HEK293 (cell line): ENCODE measurements around the gene CCNI.

Experiments
- CTCF ChIA-PET: fragments of 350-600 bp; formaldehyde crosslinking; extraction: SDS; loops from one replicate; lab custom pipeline; 2021; ENCODE audit warnings: antibody characterized with exemption; lab: Yijun Ruan, JAX
- POLR2A ChIA-PET: fragments of 300-600 bp; formaldehyde crosslinking; extraction: SDS; loops from one replicate; lab custom pipeline; 2020; ENCODE audit warnings: antibody characterized with exemption, inconsistent platforms; lab: Yijun Ruan, JAX
- H3K27ac ChIP-seq: fragments of 200-500 bp; sonication (Bioruptor generic); 2 replicates; pipeline ENCODE4 v1.5.1; 2014; ENCODE audit warnings: low read depth, low read length, control low read depth, inconsistent platforms; ENCODE audit errors: extremely low read depth
- H3K36me3 ChIP-seq, 2 experiments: fragments of 200-500 bp in 1 of 2; sonication (Bioruptor generic) in 1 of 2; 1 replicate in 1 of 2; 2 replicates in 1 of 2; pipeline ENCODE4 v1.5.1; 2014 to 2017; ENCODE audit warnings: inconsistent platforms in 2 of 2, low read length in 2 of 2; ENCODE audit not compliant: control insufficient read depth in 2 of 2, insufficient read depth in 1 of 2
- H3K4me1 ChIP-seq: fragments of 200-500 bp; sonication (Bioruptor generic); 2 replicates; pipeline ENCODE4 v1.5.1; 2014; ENCODE audit warnings: mild to moderate bottlenecking, low read length, inconsistent platforms; ENCODE audit not compliant: control insufficient read depth, insufficient read depth
- H3K4me3 ChIP-seq: 2 replicates; pipeline ENCODE4 v1.5.1; 2011; ENCODE audit warnings: low read depth, mild to moderate bottlenecking, control low read depth, low read length, moderate library complexity
- H3K9me3 ChIP-seq: fragments of 200-500 bp; sonication (Bioruptor generic); 2 replicates; pipeline ENCODE4 v1.5.1; 2014; ENCODE audit warnings: low read depth, low read length, inconsistent platforms; ENCODE audit not compliant: control insufficient read depth, insufficient read depth
- ELK4 ChIP-seq: IDR thresholded peaks from 2 replicates; pipeline ENCODE4 v1.6.1; 2011; ENCODE audit warnings: mild to moderate bottlenecking, low read depth, low read length, borderline replicate concordance
- MEIS1 ChIP-seq: sonication (generic); formaldehyde crosslinking; IDR thresholded peaks from 2 replicates; pipeline ENCODE4 v1.8.1; 2022; ENCODE audit warnings: missing genetic modification reagents, mild to moderate bottlenecking, borderline replicate concordance
- REPIN1 ChIP-seq: fragments of 450-650 bp; formaldehyde crosslinking; IDR thresholded peaks from 2 replicates; pipeline ENCODE4 v1.5.1; 2017; ENCODE audit warnings: missing biosample characterization, missing genetic modification characterization, low read depth
- SP2 ChIP-seq: fragments of 450-650 bp; formaldehyde crosslinking; IDR thresholded peaks from 2 replicates; pipeline ENCODE4 v1.5.1; 2016; ENCODE audit warnings: missing biosample characterization, missing genetic modification characterization
- ZBTB1 ChIP-seq: fragments of 450-650 bp; formaldehyde crosslinking; IDR thresholded peaks from 2 replicates; pipeline ENCODE4 v1.5.1; 2016; ENCODE audit warnings: missing biosample characterization, missing genetic modification characterization
- ZBTB26 ChIP-seq: fragments of 450-650 bp; formaldehyde crosslinking; optimal IDR thresholded peaks from 2 replicates; pipeline ENCODE3; 2016; ENCODE audit warnings: missing biosample characterization, mild to moderate bottlenecking, missing genetic modification characterization
- ZNF239 ChIP-seq: fragments of 450-650 bp; formaldehyde crosslinking; IDR thresholded peaks from 2 replicates; pipeline ENCODE4 v1.5.1; 2016; ENCODE audit warnings: missing biosample characterization, missing genetic modification characterization
- ZNF274 ChIP-seq, 2 experiments: fragments of 200-500 bp in 1 of 2; fragments of 450-650 bp in 1 of 2; sonication (Bioruptor generic) in 1 of 2; formaldehyde crosslinking in 1 of 2; IDR thresholded peaks; 2 replicates each; pipeline versions ENCODE4 v1.5.1 to v1.6.1; 2014 to 2016; ENCODE audit warnings: borderline replicate concordance in 1 of 2, inconsistent platforms in 1 of 2, low read length in 1 of 2, missing biosample characterization in 1 of 2, missing genetic modification characterization in 1 of 2
- ZNF292 ChIP-seq: fragments of 450-650 bp; formaldehyde crosslinking; IDR thresholded peaks from 2 replicates; pipeline ENCODE4 v1.5.1; 2016; ENCODE audit warnings: low read depth, missing biosample characterization, missing genetic modification characterization, borderline replicate concordance
- ZNF366 ChIP-seq: fragments of 450-650 bp; formaldehyde crosslinking; conservative IDR thresholded peaks from 2 replicates; pipeline ENCODE4 v1.5.1; 2016; ENCODE audit warnings: missing biosample characterization, missing genetic modification characterization
- ZNF404 ChIP-seq: fragments of 450-650 bp; formaldehyde crosslinking; IDR thresholded peaks from 2 replicates; pipeline ENCODE4 v1.5.1; 2017; ENCODE audit warnings: missing biosample characterization, missing genetic modification characterization
- ZNF423 ChIP-seq: fragments of 450-650 bp; formaldehyde crosslinking; IDR thresholded peaks from 2 replicates; pipeline ENCODE4 v1.5.1; 2016; ENCODE audit warnings: missing biosample characterization, missing genetic modification characterization
- ZNF488 ChIP-seq: fragments of 450-650 bp; formaldehyde crosslinking; IDR thresholded peaks from 2 replicates; pipeline ENCODE4 v1.5.1; 2016; ENCODE audit warnings: missing biosample characterization, missing genetic modification characterization
- ZNF530 ChIP-seq: fragments of 450-650 bp; formaldehyde crosslinking; IDR thresholded peaks from 2 replicates; pipeline ENCODE4 v1.5.1; 2016; ENCODE audit warnings: low read depth, missing biosample characterization, missing genetic modification characterization
- ZNF624 ChIP-seq: fragments of 450-650 bp; formaldehyde crosslinking; IDR thresholded peaks from 2 replicates; pipeline ENCODE4 v1.5.1; 2017; ENCODE audit warnings: missing biosample characterization, missing genetic modification characterization
- ZNF677 ChIP-seq: fragments of 450-650 bp; IDR thresholded peaks from 2 replicates; pipeline ENCODE4 v1.5.0; 2018; ENCODE audit warnings: missing biosample characterization, mild to moderate bottlenecking, missing genetic modification characterization, moderate library complexity
- ZNF785 ChIP-seq: fragments of 450-650 bp; formaldehyde crosslinking; IDR thresholded peaks from 2 replicates; pipeline ENCODE4 v1.5.1; 2016; ENCODE audit warnings: missing biosample characterization, missing genetic modification characterization
- TF ChIP-seq, protein P1 (sequence below): fragments of 450-650 bp; formaldehyde crosslinking; IDR thresholded peaks from 2 replicates; pipeline ENCODE4 v1.5.1; 2017; ENCODE audit warnings: missing biosample characterization, missing genetic modification characterization
- TF ChIP-seq, protein P2 (sequence below): fragments of 450-650 bp; formaldehyde crosslinking; IDR thresholded peaks from 2 replicates; pipeline ENCODE4 v1.5.1; 2016; ENCODE audit warnings: missing biosample characterization, missing genetic modification characterization

CCNI gene

GRCh38 chr4:77075869-77076799 is at the start of gene CCNI (continued):
- no peak for TF ChIP-seq ELK4
- TF ChIP-seq, protein P1, sequence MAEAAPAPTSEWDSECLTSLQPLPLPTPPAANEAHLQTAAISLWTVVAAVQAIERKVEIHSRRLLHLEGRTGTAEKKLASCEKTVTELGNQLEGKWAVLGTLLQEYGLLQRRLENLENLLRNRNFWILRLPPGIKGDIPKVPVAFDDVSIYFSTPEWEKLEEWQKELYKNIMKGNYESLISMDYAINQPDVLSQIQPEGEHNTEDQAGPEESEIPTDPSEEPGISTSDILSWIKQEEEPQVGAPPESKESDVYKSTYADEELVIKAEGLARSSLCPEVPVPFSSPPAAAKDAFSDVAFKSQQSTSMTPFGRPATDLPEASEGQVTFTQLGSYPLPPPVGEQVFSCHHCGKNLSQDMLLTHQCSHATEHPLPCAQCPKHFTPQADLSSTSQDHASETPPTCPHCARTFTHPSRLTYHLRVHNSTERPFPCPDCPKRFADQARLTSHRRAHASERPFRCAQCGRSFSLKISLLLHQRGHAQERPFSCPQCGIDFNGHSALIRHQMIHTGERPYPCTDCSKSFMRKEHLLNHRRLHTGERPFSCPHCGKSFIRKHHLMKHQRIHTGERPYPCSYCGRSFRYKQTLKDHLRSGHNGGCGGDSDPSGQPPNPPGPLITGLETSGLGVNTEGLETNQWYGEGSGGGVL (tag by site-specific recombination): peak; percentile 86
- 0 out of 2 replicates have a peak, but pooled peaks have one; percentile 66 for TF ChIP-seq ZNF530 (tag by site-specific recombination)
- TF ChIP-seq, protein P2, sequence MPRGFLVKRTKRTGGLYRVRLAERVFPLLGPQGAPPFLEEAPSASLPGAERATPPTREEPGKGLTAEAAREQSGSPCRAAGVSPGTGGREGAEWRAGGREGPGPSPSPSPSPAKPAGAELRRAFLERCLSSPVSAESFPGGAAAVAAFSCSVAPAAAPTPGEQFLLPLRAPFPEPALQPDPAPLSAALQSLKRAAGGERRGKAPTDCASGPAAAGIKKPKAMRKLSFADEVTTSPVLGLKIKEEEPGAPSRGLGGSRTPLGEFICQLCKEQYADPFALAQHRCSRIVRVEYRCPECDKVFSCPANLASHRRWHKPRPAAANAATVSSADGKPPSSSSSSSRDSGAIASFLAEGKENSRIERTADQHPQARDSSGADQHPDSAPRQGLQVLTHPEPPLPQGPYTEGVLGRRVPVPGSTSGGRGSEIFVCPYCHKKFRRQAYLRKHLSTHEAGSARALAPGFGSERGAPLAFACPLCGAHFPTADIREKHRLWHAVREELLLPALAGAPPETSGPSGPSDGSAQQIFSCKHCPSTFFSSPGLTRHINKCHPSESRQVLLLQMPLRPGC (tag by site-specific recombination): peak; percentile 95
- TF ChIP-seq ZBTB26 (tag by site-specific recombination): peak; percentile 70
- peak; percentile 92 for TF ChIP-seq ZNF366 (tag by site-specific recombination)
- no peak for TF ChIP-seq ZNF404 (tag by site-specific recombination)
- TF ChIP-seq ZNF239 (tag by site-specific recombination): peak; percentile 68
- peak; percentile 54; the same call in 1 of the 2 replicates for TF ChIP-seq ZNF423 (tag by site-specific recombination)
- TF ChIP-seq ZNF292 (tag by site-specific recombination): no peak
- 0 out of 2 replicates have a peak, but pooled peaks have one; percentile 68 for TF ChIP-seq ZBTB1 (tag by site-specific recombination)
- peak; percentile 90 for TF ChIP-seq ZNF785 (tag by site-specific recombination)
- TF ChIP-seq MEIS1 (CRISPR knock-in tag): no peak
- no peak for TF ChIP-seq ZNF488 (tag by site-specific recombination)
- no peak for TF ChIP-seq ZNF624 (tag by site-specific recombination)

DNA sequence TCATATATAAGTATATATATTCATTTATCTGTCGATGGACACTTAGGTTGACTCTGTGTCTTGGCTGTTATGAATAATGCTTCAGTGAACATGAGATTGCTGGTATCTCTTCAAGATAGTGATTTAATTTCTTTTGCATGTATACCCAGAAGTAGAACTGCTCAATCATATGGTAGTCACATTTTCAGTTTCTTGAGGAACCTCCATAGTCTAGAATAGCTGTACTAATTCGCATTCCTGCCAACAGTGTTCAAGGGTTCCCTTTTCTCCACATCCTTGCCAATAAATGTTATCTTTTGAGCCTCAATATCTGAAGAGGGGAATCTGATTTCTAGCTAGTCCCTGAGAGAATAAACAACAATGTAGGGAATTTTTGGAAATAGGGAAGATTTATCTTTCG is 48.8 kb upstream of the CCNI start:
- Histone ChIP-seq H3K27ac (no peak overlapping the region), H3K36me3 (no peaks in the 10 kb centered on the region), H3K9me3 (no peaks in the 10 kb centered on the region), H3K4me1 (no peaks in the 10 kb centered on the region), H3K4me3 (no peak overlapping the region)
- CTCF ChIA-PET: no interaction called here
- POLR2A ChIA-PET: no interaction called here
- TF ChIP-seq REPIN1 (tag by site-specific recombination) (no peak), SP2 (tag by site-specific recombination) (no peak), ZNF274 (IDR thresholded peaks at IDR 0.05; ENCODE audit: low read length) (no peak), ZNF274 (tag by site-specific recombination; IDR thresholded peaks at IDR 0.05; ENCODE audit: borderline replicate concordance) (no peak), ZNF677 (tag by site-specific recombination) (no peak)
